HG03558 (cell line): ENCODE measurements around the gene NUP188.

Experiments used
- ATAC-seq: cut with Tn5 transposase; IDR thresholded peaks from one replicate; pipeline ENCODE4 v1.9.1; 2021; ENCODE audit warnings: moderate number of reproducible peaks; ENCODE audit not compliant: unreplicated experiment; ENCODE audit errors: extremely low read depth

NUP188 gene

DNA sequence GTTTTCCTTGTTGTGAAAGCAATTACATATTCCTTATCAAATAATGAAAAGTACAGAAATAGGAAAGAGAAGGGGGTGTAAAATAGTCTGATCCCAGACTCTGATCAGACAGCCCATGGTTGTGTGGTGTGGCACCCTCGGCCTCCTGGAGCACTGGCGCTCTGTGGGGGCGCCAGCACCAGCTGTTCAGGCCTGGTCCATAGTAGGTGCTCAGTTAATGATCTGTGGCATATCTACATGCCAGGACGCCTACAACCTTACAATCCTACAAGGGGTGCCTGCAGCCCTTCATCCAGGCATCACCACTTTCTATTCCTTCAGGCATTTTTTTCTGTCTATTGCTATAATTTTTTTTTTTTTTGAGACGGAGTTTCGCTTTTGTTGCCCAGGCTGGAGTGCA, 105.5 kb downstream of the NUP188 start:
- ATAC-seq = no peak

DNA sequence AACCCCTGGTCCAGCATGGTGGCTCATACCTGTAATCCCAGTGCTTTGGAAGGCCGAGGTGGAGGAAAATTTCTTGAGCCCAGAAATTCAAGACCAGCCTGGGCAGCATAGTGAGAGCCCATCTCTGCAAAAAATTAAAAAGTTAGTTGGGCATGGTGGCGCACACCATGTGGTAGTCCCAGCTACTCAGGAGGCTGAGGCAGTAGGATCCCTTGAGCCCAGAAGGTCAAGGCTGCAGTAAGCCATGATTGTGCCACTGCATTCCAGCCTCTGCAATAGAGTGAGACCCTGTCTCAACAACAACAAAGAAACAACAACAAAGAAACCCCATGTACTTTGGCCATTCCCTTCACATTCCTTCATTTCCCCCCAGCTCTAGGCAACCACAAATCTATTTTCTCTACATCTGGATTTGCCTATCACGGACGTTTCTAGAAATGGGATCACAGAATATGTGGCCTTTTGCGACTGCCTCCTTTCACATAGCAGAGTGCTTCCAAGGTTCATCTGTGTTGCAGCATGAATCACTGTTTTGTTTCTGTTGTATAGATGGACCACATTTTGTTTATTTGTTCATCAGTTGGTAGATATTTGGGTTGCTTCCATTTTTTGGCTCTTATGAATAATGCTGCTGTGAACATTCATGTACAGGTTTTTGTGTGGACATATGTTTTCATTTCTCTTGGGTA, 106.8 kb downstream of the NUP188 start:
- ATAC-seq = no peak
